Tibial artery (tissue), 4 donors: ENCODE data around the gene ZNF483.
"Not testable (repeated sequence)": the region's sequence is repeated elsewhere in the genome, so short reads cannot be mapped to it uniquely, and the experiment has no call there.

ENCODE experiments used
- DNase-seq, 2 donors: peaks; one replicate each; pipeline ENCODE4 v3.0.0-alpha.2; 2019
- H3K27ac ChIP-seq, 2 donors: fragments of 200-600 bp; sonication (generic) in 1 of 2; 1 replicate in 1 of 2; 2 replicates in 1 of 2; pipeline ENCODE4 v1.5.1; 2018 to 2019; ENCODE audit warnings: mild to moderate bottlenecking in 1 of 2
- H3K27me3 ChIP-seq, 2 donors: fragments of 200-600 bp; sonication (generic) in 1 of 2; one replicate each; pipeline versions ENCODE4 v1.5.1 to v1.6.0; 2016 to 2019
- H3K36me3 ChIP-seq, 3 donors: fragments of 200-600 bp; sonication (generic) in 2 of 3; one replicate each; pipeline ENCODE4 v1.5.1; 2016 to 2019; ENCODE audit warnings: mild to moderate bottlenecking in 2 of 3
- H3K4me1 ChIP-seq, 4 donors: fragments of 200-600 bp; sonication (generic) in 2 of 4; 1 replicate in 3 of 4; 2 replicates in 1 of 4; pipeline ENCODE4 v1.5.1; 2016 to 2019
- H3K4me3 ChIP-seq, 2 donors: fragments of 200-600 bp; sonication (generic) in 1 of 2; 1 replicate in 1 of 2; 2 replicates in 1 of 2; pipeline ENCODE4 v1.5.1; 2018 to 2019; ENCODE audit warnings: mild to moderate bottlenecking in 2 of 2
- H3K9me3 ChIP-seq, 3 donors: fragments of 200-600 bp; sonication (generic) in 1 of 3; one replicate each; pipeline ENCODE4 v1.5.1; 2016 to 2019
- CTCF ChIP-seq, 2 experiments: fragments of 200-600 bp in 1 of 2; fragments of 450-650 bp in 1 of 2; IDR thresholded peaks; one replicate each; pipeline ENCODE4 v1.5.1; 2017 to 2019; ENCODE audit warnings: antibody characterized with exemption in 2 of 2, mild to moderate bottlenecking in 1 of 2, moderate library complexity in 1 of 2
- intact Hi-C: fragments of 100-400 bp; cut with DNase I; formaldehyde crosslinking; loops from one replicate; pipeline ENCODE4 v1.15.0; 2023; ENCODE audit warnings: low total_unique reads

Gene ZNF483

GRCh38 chr9:111483439-111483857 is 41.5 kb upstream of the ZNF483 start:
- intact Hi-C loops: loop anchor here (10.0 kb wide), 1 partner anchor 121 kb away; no protein-coding TSS in a partner anchor
- peak in 1 of 2 donors; percentile 71 for DNase-seq
- Histone ChIP-seq H3K27ac (peak overlapping the region; percentile 98 to 99), H3K4me3 (peak overlapping the region; percentile 76 to 95), H3K9me3 (no peaks in the 10 kb centered on the region), H3K4me1 (peaks cover 0 to 28% (median 16%) of the 10 kb centered on the region in 4 donors), H3K36me3 (no peaks in the 10 kb centered on the region), H3K27me3 (no peaks in the 10 kb centered on the region)
- no peak for TF ChIP-seq CTCF (IDR thresholded peaks at IDR 0.05)

GRCh38 chr9:111483858-111484571 is 41.0 kb upstream of the ZNF483 start, which contains the start of gene ECPAS:
TSS of gene ECPAS (minus strand) at chr9:111484383. CDS start at chr9:111472918, 11,465 bp downstream.
- H3K4me3 ChIP-seq: peak within 1 kb of the TSS; percentile 76 to 95
- no peaks in the 10 kb centered on the region for H3K27me3 ChIP-seq
- peak in 1 of 2 experiments; percentile 2 for TF ChIP-seq CTCF (IDR thresholded peaks at IDR 0.05)
- H3K27ac ChIP-seq: peak within 1 kb of the TSS; percentile 98 to 99
- peak; percentile 72 to 86 for DNase-seq
- no peaks in the 10 kb centered on the region for H3K36me3 ChIP-seq
- peaks cover 0 to 25% (median 15%) of the 10 kb centered on the region in 4 donors for H3K4me1 ChIP-seq
- H3K9me3 ChIP-seq: no peaks in the 10 kb centered on the region
- intact Hi-C loops: loop anchor here (10.0 kb wide), 1 partner anchor 121 kb away; no protein-coding TSS in a partner anchor

- Histone ChIP-seq H3K27me3 (no peaks in the 10 kb centered on the region), H3K27ac (peak overlapping the region; percentile 98 to 99), H3K4me1 (peaks cover 0 to 25% (median 13%) of the 10 kb centered on the region in 4 donors), H3K4me3 (peak overlapping the region; percentile 76 to 95), H3K9me3 (no peaks in the 10 kb centered on the region), H3K36me3 (no peaks in the 10 kb centered on the region)
- no peak for TF ChIP-seq CTCF (IDR thresholded peaks at IDR 0.05)
- intact Hi-C loops: loop anchor here (10.0 kb wide), 1 partner anchor 120 kb away; no protein-coding TSS in a partner anchor
- no peak for DNase-seq
These were observed 40.4 kb upstream of the ZNF483 start for GRCh38 chr9:111484572-111484894.

GRCh38 chr9:111497196-111497595 is 27.8 kb upstream of the ZNF483 start:
- intact Hi-C loops, H3K4me1 ChIP-seq, H3K9me3 ChIP-seq, H3K4me3 ChIP-seq, DNase-seq, H3K27ac ChIP-seq, H3K27me3 ChIP-seq, H3K36me3 ChIP-seq: not testable (repeated sequence)

GRCh38 chr9:111501005-111501562 is 23.9 kb upstream of the ZNF483 start:
- Histone ChIP-seq H3K9me3 (no peaks in the 10 kb centered on the region), H3K27me3 (no peaks in the 10 kb centered on the region), H3K36me3 (no peaks in the 10 kb centered on the region), H3K4me1 (no peaks in the 10 kb centered on the region), H3K4me3 (no peak overlapping the region), H3K27ac (no peak overlapping the region)
- DNase-seq: no peak
- TF ChIP-seq CTCF (IDR thresholded peaks at IDR 0.05): no peak
- intact Hi-C loops: no loop called here

GRCh38 chr9:111501648-111502047 is 23.3 kb upstream of the ZNF483 start:
- no peak for DNase-seq
- no peaks in the 10 kb centered on the region for H3K27me3 ChIP-seq
- H3K9me3 ChIP-seq: no peaks in the 10 kb centered on the region
- TF ChIP-seq CTCF (IDR thresholded peaks at IDR 0.05): no peak
- intact Hi-C loops: no loop called here
- no peaks in the 10 kb centered on the region for H3K4me1 ChIP-seq
- no peak overlapping the region for H3K4me3 ChIP-seq
- H3K27ac ChIP-seq: no peak overlapping the region
- H3K36me3 ChIP-seq: no peaks in the 10 kb centered on the region
